ENCODE measurements around the gene GABRR2. TPM values are rescaled to one million over a fixed set of nuclear protein-coding genes. Genes with fewer than 3 reads are reported as not detected.
A peak's percentile ranks its signal among the peaks of the same experiment; 100 is the strongest.

The GABRR2 gene
- total and polyA plus RNA-seq, 2 donors = 0.42 to 0.78 TPM

GRCh38 chr6:89273816-89274215 lies 41.3 kb downstream of the GABRR2 start:
- DNase-seq (ENCODE audit: low read depth in 6 of 9, low spot score in 9 of 9) = no peak
- H3K27me3 ChIP-seq (ENCODE audit: control insufficient read depth in 2 of 2, insufficient read depth in 1 of 2, low read length in 1 of 2) = no peaks in the 10 kb centered on the region
- 99% methylated on average over 3 of the region's 3 CpGs for WGBS

GRCh38 chr6:89272596-89272995 lies 42.5 kb downstream of the GABRR2 start:
- H3K36me3 ChIP-seq (ENCODE audit: control insufficient read depth in 2 of 2, insufficient read depth in 2 of 2, low read length in 1 of 2) = no peaks in the 10 kb centered on the region
- no peak overlapping the region for H3K27ac ChIP-seq (ENCODE audit: low read depth in 1 of 2, low read length in 1 of 2)
- no peaks in the 10 kb centered on the region for H3K9me3 ChIP-seq (ENCODE audit: control insufficient read depth in 2 of 2, insufficient read depth in 1 of 2, low read length in 1 of 2)
- 97% methylated on average over 11 of the region's 11 CpGs for WGBS
- no peak for DNase-seq (ENCODE audit: low read depth in 6 of 9, low spot score in 9 of 9)
- peaks cover 3 to 18% of the 10 kb centered on the region in 2 donors for H3K4me1 ChIP-seq (ENCODE audit: control insufficient read depth in 2 of 2, insufficient read depth in 2 of 2, low read length in 2 of 2)
- H3K4me3 ChIP-seq (ENCODE audit: low read length in 2 of 2) = no peak overlapping the region
- H3K27me3 ChIP-seq (ENCODE audit: control insufficient read depth in 2 of 2, insufficient read depth in 1 of 2, low read length in 1 of 2) = no peaks in the 10 kb centered on the region

More at GRCh38 chr6:89273816-89274215, 41.3 kb downstream of the GABRR2 start:
- no peak overlapping the region for H3K4me3 ChIP-seq (ENCODE audit: low read length in 2 of 2)
- no peak overlapping the region for H3K27ac ChIP-seq (ENCODE audit: low read depth in 1 of 2, low read length in 1 of 2)
- no peaks in the 10 kb centered on the region for H3K36me3 ChIP-seq (ENCODE audit: control insufficient read depth in 2 of 2, insufficient read depth in 2 of 2, low read length in 1 of 2)
- peaks cover 3 to 18% of the 10 kb centered on the region in 2 donors for H3K4me1 ChIP-seq (ENCODE audit: control insufficient read depth in 2 of 2, insufficient read depth in 2 of 2, low read length in 2 of 2)
- no peaks in the 10 kb centered on the region for H3K9me3 ChIP-seq (ENCODE audit: control insufficient read depth in 2 of 2, insufficient read depth in 1 of 2, low read length in 1 of 2)

DNA sequence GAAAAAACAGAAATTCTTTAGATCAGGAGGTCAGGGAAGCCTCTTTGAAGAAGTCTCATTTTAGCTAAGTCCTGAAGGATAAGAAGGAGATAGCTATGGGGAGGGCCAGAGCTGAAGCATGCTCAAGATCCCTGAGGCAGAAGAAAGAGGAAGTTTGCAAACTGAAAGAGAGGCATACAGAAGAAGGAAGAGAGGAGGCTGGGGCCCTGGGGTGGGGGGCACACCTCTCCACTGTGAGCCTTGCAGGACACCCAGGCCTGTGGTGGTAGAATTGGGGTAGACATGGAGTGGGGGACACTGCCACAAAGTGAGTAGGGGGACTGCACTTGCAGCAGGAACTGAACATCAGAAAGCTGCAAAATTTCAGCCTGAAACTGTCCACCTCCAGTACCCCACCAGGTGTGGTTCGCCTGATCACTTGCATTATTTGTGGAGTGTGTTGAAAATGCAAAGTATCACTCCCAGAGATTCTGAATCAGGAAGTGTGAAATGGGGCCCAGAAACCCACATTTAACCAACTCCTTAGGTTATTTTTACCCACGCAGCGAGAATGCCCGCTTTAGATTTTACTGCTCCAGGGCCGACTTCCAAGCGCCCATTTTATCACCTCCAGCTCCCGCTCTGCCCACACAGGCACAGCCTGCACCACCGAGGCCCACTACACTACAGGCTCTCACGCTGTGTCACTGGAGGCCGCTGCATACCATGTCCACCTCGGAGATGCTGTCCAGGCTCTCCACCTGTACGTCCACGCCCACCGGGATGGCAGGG lies 44.0 kb downstream of the GABRR2 start:
- H3K27ac ChIP-seq (ENCODE audit: low read depth in 1 of 2, low read length in 1 of 2) = peak overlapping the region in 1 of 2 donors; percentile 11
- WGBS = 61% methylated on average over 14 of the region's 14 CpGs
- DNase-seq (ENCODE audit: low read depth in 6 of 9, low spot score in 9 of 9) = peak in 1 of 9 donors; percentile 10

GRCh38 chr6:89269981-89270380 lies 45.1 kb downstream of the GABRR2 start:
- Histone ChIP-seq H3K4me1 (ENCODE audit: control insufficient read depth in 2 of 2, insufficient read depth in 2 of 2, low read length in 2 of 2) (peaks cover 3 to 18% of the 10 kb centered on the region in 2 donors), H3K36me3 (ENCODE audit: control insufficient read depth in 2 of 2, insufficient read depth in 2 of 2, low read length in 1 of 2) (no peaks in the 10 kb centered on the region), H3K4me3 (ENCODE audit: low read length in 2 of 2) (no peak overlapping the region), H3K27me3 (ENCODE audit: control insufficient read depth in 2 of 2, insufficient read depth in 1 of 2, low read length in 1 of 2) (no peaks in the 10 kb centered on the region), H3K27ac (ENCODE audit: low read depth in 1 of 2, low read length in 1 of 2) (no peak overlapping the region), H3K9me3 (ENCODE audit: control insufficient read depth in 2 of 2, insufficient read depth in 1 of 2, low read length in 1 of 2) (no peaks in the 10 kb centered on the region)
- 84% methylated on average over 3 of the region's 3 CpGs for WGBS
- DNase-seq (ENCODE audit: low read depth in 6 of 9, low spot score in 9 of 9) = no peak

More for the DNA sequence above, 44.0 kb downstream of the GABRR2 start:
- Histone ChIP-seq H3K36me3 (ENCODE audit: control insufficient read depth in 2 of 2, insufficient read depth in 2 of 2, low read length in 1 of 2) (no peaks in the 10 kb centered on the region), H3K4me1 (ENCODE audit: control insufficient read depth in 2 of 2, insufficient read depth in 2 of 2, low read length in 2 of 2) (peaks cover 3 to 18% of the 10 kb centered on the region in 2 donors), H3K4me3 (ENCODE audit: low read length in 2 of 2) (no peak overlapping the region), H3K9me3 (ENCODE audit: control insufficient read depth in 2 of 2, insufficient read depth in 1 of 2, low read length in 1 of 2) (no peaks in the 10 kb centered on the region), H3K27me3 (ENCODE audit: control insufficient read depth in 2 of 2, insufficient read depth in 1 of 2, low read length in 1 of 2) (no peaks in the 10 kb centered on the region)

DNA sequence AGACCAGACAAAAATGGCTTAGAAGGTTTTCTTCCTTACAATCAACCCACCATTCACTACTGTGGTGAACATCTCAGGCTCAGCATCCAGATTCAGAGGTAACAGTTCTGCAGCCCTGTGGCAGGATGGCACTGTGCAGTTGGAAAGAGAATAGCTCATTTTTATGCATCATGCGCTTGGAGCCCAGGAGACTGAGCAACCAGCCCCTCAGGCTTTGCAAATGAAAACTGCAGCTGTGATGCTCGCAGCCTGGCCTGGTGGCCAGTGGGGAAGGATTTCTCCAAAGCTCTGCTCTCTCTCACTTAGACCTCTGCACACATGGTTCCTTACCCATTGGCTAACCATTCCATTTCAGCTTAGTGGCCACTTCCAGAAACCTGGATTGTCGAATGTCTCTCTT lies 45.8 kb downstream of the GABRR2 start:
- Histone ChIP-seq H3K4me1 (ENCODE audit: control insufficient read depth in 2 of 2, insufficient read depth in 2 of 2, low read length in 2 of 2) (peaks cover 3 to 18% of the 10 kb centered on the region in 2 donors), H3K4me3 (ENCODE audit: low read length in 2 of 2) (no peak overlapping the region), H3K9me3 (ENCODE audit: control insufficient read depth in 2 of 2, insufficient read depth in 1 of 2, low read length in 1 of 2) (no peaks in the 10 kb centered on the region), H3K27ac (ENCODE audit: low read depth in 1 of 2, low read length in 1 of 2) (no peak overlapping the region), H3K36me3 (ENCODE audit: control insufficient read depth in 2 of 2, insufficient read depth in 2 of 2, low read length in 1 of 2) (no peaks in the 10 kb centered on the region), H3K27me3 (ENCODE audit: control insufficient read depth in 2 of 2, insufficient read depth in 1 of 2, low read length in 1 of 2) (no peaks in the 10 kb centered on the region)
- no peak for DNase-seq (ENCODE audit: low read depth in 6 of 9, low spot score in 9 of 9)
- WGBS = 98% methylated on average over 3 of the region's 3 CpGs

- no peak for DNase-seq (ENCODE audit: low read depth in 6 of 9, low spot score in 9 of 9)
- H3K36me3 ChIP-seq (ENCODE audit: control insufficient read depth in 2 of 2, insufficient read depth in 2 of 2, low read length in 1 of 2) = no peaks in the 10 kb centered on the region
- no peaks in the 10 kb centered on the region for H3K27me3 ChIP-seq (ENCODE audit: control insufficient read depth in 2 of 2, insufficient read depth in 1 of 2, low read length in 1 of 2)
- H3K4me1 ChIP-seq (ENCODE audit: control insufficient read depth in 2 of 2, insufficient read depth in 2 of 2, low read length in 2 of 2) = peaks cover 3 to 18% of the 10 kb centered on the region in 2 donors
- no peaks in the 10 kb centered on the region for H3K9me3 ChIP-seq (ENCODE audit: control insufficient read depth in 2 of 2, insufficient read depth in 1 of 2, low read length in 1 of 2)
- H3K27ac ChIP-seq (ENCODE audit: low read depth in 1 of 2, low read length in 1 of 2) = no peak overlapping the region
- no peak overlapping the region for H3K4me3 ChIP-seq (ENCODE audit: low read length in 2 of 2)
- WGBS = 96% methylated on average over 7 of the region's 7 CpGs
Measured at GRCh38 chr6:89268776-89269175, 46.3 kb downstream of the GABRR2 start.

- 98% methylated on average over 4 of the region's 4 CpGs for WGBS
- Histone ChIP-seq H3K4me3 (ENCODE audit: low read length in 2 of 2) (no peak overlapping the region), H3K4me1 (ENCODE audit: control insufficient read depth in 2 of 2, insufficient read depth in 2 of 2, low read length in 2 of 2) (peaks cover 3 to 18% of the 10 kb centered on the region in 2 donors), H3K36me3 (ENCODE audit: control insufficient read depth in 2 of 2, insufficient read depth in 2 of 2, low read length in 1 of 2) (no peaks in the 10 kb centered on the region), H3K9me3 (ENCODE audit: control insufficient read depth in 2 of 2, insufficient read depth in 1 of 2, low read length in 1 of 2) (no peaks in the 10 kb centered on the region), H3K27me3 (ENCODE audit: control insufficient read depth in 2 of 2, insufficient read depth in 1 of 2, low read length in 1 of 2) (no peaks in the 10 kb centered on the region), H3K27ac (ENCODE audit: low read depth in 1 of 2, low read length in 1 of 2) (no peak overlapping the region)
- no peak for DNase-seq (ENCODE audit: low read depth in 6 of 9, low spot score in 9 of 9)
Measured at GRCh38 chr6:89267918-89268317, 47.2 kb downstream of the GABRR2 start.

DNA sequence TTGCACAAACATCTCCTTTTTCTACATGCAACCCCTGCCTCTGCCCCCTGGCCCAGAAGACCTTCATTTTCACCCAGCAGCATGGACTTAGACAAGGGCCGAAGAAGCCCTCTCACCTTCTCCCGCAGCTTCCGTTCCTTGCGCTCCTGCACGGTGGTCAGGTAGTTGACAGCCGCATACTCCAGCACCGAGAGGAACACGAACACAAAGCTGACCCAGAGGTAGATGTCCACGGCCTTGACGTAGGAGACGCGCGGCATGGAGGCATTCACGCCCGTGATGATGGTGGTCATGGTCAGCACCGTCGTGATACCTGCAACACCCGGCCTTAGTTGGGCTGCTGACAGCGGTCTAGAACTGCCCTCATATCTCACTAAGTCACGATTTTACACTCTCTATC lies 50.8 kb downstream of the GABRR2 start:
- Histone ChIP-seq H3K4me1 (ENCODE audit: control insufficient read depth in 2 of 2, insufficient read depth in 2 of 2, low read length in 2 of 2) (peaks cover 9% of the 10 kb centered on the region in 2 donors), H3K4me3 (ENCODE audit: low read length in 2 of 2) (no peak overlapping the region), H3K36me3 (ENCODE audit: control insufficient read depth in 2 of 2, insufficient read depth in 2 of 2, low read length in 1 of 2) (no peaks in the 10 kb centered on the region), H3K9me3 (ENCODE audit: control insufficient read depth in 2 of 2, insufficient read depth in 1 of 2, low read length in 1 of 2) (no peaks in the 10 kb centered on the region), H3K27me3 (ENCODE audit: control insufficient read depth in 2 of 2, insufficient read depth in 1 of 2, low read length in 1 of 2) (no peaks in the 10 kb centered on the region), H3K27ac (ENCODE audit: low read depth in 1 of 2, low read length in 1 of 2) (no peak overlapping the region)
- no peak for DNase-seq (ENCODE audit: low read depth in 6 of 9, low spot score in 9 of 9)
- 98% methylated on average over 20 of the region's 20 CpGs for WGBS

DNA sequence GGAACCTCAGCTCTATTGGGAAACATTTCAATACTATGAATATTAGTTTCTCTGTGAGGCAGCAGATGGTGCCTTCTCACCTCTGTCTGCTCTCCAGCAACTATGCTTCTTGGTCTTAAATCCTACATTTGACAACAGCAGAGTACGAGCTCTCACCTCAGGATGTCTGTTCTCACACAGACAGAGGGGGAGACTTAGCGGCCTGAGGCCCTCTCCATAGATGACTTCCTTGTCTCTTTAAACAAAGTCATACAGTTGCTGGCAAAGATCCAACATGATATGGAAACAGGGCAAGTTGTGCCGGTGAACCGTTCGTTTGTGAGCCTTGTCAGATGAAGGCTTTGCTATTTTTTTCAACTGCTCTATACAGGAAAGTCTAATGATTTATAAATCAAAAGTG lies 54.3 kb downstream of the GABRR2 start:
- no peaks in the 10 kb centered on the region for H3K9me3 ChIP-seq (ENCODE audit: control insufficient read depth in 2 of 2, insufficient read depth in 1 of 2, low read length in 1 of 2)
- 7% methylated on average over 5 of the region's 5 CpGs for WGBS
- no peaks in the 10 kb centered on the region for H3K36me3 ChIP-seq (ENCODE audit: control insufficient read depth in 2 of 2, insufficient read depth in 2 of 2, low read length in 1 of 2)
- H3K27me3 ChIP-seq (ENCODE audit: control insufficient read depth in 2 of 2, insufficient read depth in 1 of 2, low read length in 1 of 2) = no peaks in the 10 kb centered on the region
- peak overlapping the region in 1 of 2 donors; percentile 31 for H3K27ac ChIP-seq (ENCODE audit: low read depth in 1 of 2, low read length in 1 of 2)
- peak in 2 of 9 donors; percentile 18 to 57 for DNase-seq (ENCODE audit: low read depth in 6 of 9, low spot score in 9 of 9)
- no peak overlapping the region for H3K4me3 ChIP-seq (ENCODE audit: low read length in 2 of 2)
- peaks cover 9% of the 10 kb centered on the region in 2 donors for H3K4me1 ChIP-seq (ENCODE audit: control insufficient read depth in 2 of 2, insufficient read depth in 2 of 2, low read length in 2 of 2)

Data from thymus (tissue), 11 donors.